Kidney (tissue), 14 donors: ENCODE measurements around the gene RARA. TPM values are rescaled to one million over a fixed set of nuclear protein-coding genes. Genes with fewer than 3 reads are reported as not detected.

Source experiments
- DNase-seq, 5 donors: peaks; one replicate each; pipeline ENCODE4 v3.0.0-alpha.2; 2013 to 2020
- FAIRE-seq: peaks from 2 replicates; lab custom pipeline; 2012; peaks lifted over from hg19 to GRCh38; lab: Jason Lieb, UNC
- H3K27ac ChIP-seq, 2 donors: one replicate each; pipeline ENCODE4 v1.7.0; 2013; ENCODE audit warnings: low read depth in 2 of 2, low read length in 2 of 2, inconsistent platforms in 1 of 2
- H3K27me3 ChIP-seq: one replicate; pipeline ENCODE4 v1.7.1; 2013; ENCODE audit warnings: low read length, inconsistent platforms; ENCODE audit not compliant: control insufficient read depth, insufficient read depth
- H3K36me3 ChIP-seq, 3 donors: one replicate each; pipeline versions ENCODE4 v1.7.0 to v1.7.1; 2013; ENCODE audit warnings: low read length in 3 of 3, control low read depth in 1 of 3, inconsistent platforms in 1 of 3; ENCODE audit not compliant: insufficient read depth in 3 of 3, control insufficient read depth in 2 of 3
- H3K4me1 ChIP-seq, 3 donors: one replicate each; pipeline versions ENCODE4 v1.7.0 to v1.7.1; 2013; ENCODE audit warnings: low read length in 3 of 3, inconsistent platforms in 1 of 3, low read depth in 1 of 3; ENCODE audit not compliant: control insufficient read depth in 2 of 3, insufficient read depth in 2 of 3
- H3K4me3 ChIP-seq, 3 donors: one replicate each; pipeline versions ENCODE4 v1.7.0 to v1.8.1; 2013; ENCODE audit warnings: low read length in 3 of 3, control low read depth in 1 of 3, inconsistent platforms in 1 of 3
- H3K9ac ChIP-seq, 3 donors: one replicate each; pipeline versions ENCODE4 v1.7.0 to v1.7.1; 2013; ENCODE audit warnings: low read length in 3 of 3, control low read depth in 1 of 3, inconsistent platforms in 1 of 3
- H3K9me3 ChIP-seq, 3 donors: one replicate each; pipeline versions ENCODE4 v1.7.0 to v1.7.1; 2013; ENCODE audit warnings: low read length in 3 of 3, control low read depth in 1 of 3, inconsistent platforms in 1 of 3; ENCODE audit not compliant: control insufficient read depth in 2 of 3, insufficient read depth in 1 of 3
- intact Hi-C: fragments of 100-400 bp; cut with DNase I; formaldehyde crosslinking; loops from one replicate; pipeline ENCODE4 v1.11.1; 2022
- polyA plus RNA-seq: library from polyadenylated mRNA; stranded (reverse); fragments of 350-450 nt; fragmentation: Illumina TruSeq; extraction: RNeasy Lipid Tissue Mini Kit (QIAGEN cat#74804); gene quantifications from one replicate; pipeline ENCODE4 v1.2.3, GENCODE V29; 2014; ENCODE audit warnings: low read depth, low replicate concordance; ENCODE audit not compliant: insufficient read depth
- total RNA-seq: library from RNA; stranded (reverse); fragmentation: NEBNext Ultra II Directional; extraction: Animal tissue kit (Norgen Biotek cat#: 25700); gene quantifications from one replicate; pipeline ENCODE4 v1.2.1, GENCODE V29; 2021
- TF ChIP-seq, protein P1 (sequence below): IDR thresholded peaks from 3 replicates; pipeline ENCODE4 v1.5.1; 2012; ENCODE audit warnings: mild to moderate bottlenecking, moderate library complexity, borderline replicate concordance; ENCODE audit not compliant: insufficient read depth; ENCODE audit errors: extremely low read depth
- donor health status: control.
- donor health status: control.
- donor health status: control.
- donor health status: control.
- donor health status: control.
- donor health status: DM: yes; HTN: yes; CAD: no.
- donor health status: Normal renal cell carcinoma (clear cell type).

The RARA gene
- total and polyA plus RNA-seq, 2 donors from 2014 or later, result 22.5 to 45.7 TPM

DNA sequence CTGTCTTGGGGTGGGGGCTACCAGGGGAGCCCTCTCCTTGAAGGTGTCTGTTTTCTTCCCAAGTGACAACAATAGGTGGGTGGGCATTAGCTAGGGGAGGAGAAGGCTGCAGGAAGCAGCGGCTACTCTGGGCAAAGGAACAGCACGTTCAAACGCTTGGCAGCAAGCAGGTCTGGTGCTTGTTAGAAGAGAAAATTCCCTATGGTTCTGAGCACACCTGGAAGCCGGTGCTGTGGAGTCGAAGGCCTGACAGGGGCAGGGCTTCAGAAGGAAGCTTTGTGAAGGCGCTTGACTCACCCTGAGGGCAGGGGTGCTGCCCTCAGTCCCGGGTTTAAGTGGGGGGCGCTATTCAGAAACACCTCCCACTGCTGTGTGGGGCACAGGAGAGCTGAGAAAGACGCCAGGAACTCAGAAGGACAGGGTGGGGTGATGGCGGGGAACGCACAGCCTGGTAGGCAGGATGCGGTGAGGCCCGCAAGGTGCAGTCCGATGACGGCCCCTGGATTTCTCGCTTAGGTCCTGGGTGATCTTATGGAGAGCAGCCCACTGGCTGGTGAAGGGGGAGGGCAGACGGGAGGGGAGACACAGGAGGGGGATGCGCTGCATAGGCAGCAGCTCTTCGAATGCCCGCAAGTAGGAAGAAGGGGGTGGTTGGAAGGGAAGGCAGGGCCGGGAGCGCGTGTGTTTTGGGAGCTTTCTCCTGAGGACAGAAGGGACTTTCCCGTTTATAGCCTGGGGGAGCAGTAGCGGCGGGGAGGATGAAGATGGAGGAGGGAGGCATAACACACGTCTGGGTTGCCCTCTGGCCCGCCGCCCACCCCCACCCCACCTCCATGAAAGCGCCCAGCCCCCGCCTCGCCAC, 52.3 kb downstream of the RARA start:
- Histone ChIP-seq H3K4me1 (peaks cover 0 to 4% (median 3%) of the 10 kb centered on the region in 3 donors), H3K9ac (no peak overlapping the region), H3K27me3 (peaks cover 5% of the 10 kb centered on the region), H3K36me3 (no peaks in the 10 kb centered on the region), H3K4me3 (no peak overlapping the region), H3K9me3 (no peaks in the 10 kb centered on the region), H3K27ac (no peak overlapping the region)
- FAIRE-seq (no peak), DNase-seq (peak in 1 of 5 donors; percentile 55)
- TF ChIP-seq, protein P1, sequence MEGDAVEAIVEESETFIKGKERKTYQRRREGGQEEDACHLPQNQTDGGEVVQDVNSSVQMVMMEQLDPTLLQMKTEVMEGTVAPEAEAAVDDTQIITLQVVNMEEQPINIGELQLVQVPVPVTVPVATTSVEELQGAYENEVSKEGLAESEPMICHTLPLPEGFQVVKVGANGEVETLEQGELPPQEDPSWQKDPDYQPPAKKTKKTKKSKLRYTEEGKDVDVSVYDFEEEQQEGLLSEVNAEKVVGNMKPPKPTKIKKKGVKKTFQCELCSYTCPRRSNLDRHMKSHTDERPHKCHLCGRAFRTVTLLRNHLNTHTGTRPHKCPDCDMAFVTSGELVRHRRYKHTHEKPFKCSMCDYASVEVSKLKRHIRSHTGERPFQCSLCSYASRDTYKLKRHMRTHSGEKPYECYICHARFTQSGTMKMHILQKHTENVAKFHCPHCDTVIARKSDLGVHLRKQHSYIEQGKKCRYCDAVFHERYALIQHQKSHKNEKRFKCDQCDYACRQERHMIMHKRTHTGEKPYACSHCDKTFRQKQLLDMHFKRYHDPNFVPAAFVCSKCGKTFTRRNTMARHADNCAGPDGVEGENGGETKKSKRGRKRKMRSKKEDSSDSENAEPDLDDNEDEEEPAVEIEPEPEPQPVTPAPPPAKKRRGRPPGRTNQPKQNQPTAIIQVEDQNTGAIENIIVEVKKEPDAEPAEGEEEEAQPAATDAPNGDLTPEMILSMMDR, result no peak
- intact Hi-C loops, result loop anchor here (10.0 kb wide), 1 partner anchor 54 kb away; the partner anchor contains the start of gene TOP2A

DNA sequence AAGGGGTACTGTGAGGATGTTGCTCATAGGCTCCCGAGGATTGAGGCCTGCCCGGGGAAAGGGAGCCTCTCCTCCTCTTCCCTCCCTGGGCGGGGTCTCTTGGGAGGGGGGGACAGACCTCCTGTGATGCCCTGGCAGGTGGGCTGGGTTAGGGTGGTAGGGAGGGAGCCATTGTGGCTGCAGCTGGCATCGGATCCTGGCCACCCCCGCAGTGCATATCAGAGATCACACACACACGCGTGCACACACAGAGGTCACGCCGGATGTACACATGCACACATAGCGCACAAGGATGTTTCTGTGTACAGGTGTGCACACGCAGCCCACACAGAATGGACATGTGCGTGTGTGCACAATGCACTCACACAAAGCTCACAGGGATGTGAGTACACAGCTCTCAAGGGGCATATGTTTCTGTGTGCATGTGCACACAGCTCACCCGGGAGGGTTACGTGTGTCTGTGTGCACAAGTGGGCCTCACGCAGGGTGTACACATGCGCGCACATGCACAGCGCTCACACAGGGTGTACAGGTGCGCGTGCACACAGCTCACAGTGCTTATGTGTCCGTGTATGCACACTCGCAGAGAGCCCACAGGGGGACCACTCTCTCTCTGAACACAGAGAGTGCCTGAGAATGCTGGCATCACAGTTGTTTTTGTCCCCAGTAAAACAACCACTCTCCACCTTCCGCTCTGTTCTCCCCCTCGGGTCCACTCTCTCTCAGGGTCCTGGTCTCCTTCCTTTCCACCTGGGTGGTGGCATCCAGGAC, 53.1 kb downstream of the RARA start:
- H3K9me3 ChIP-seq, result no peaks in the 10 kb centered on the region
- peaks cover 5% of the 10 kb centered on the region for H3K27me3 ChIP-seq
- H3K36me3 ChIP-seq, result no peaks in the 10 kb centered on the region
- H3K27ac ChIP-seq, result no peak overlapping the region
- DNase-seq (peak in 2 of 5 donors; percentile 58 to 62), FAIRE-seq (no peak)
- TF ChIP-seq, protein P1, result no peak
- H3K4me3 ChIP-seq, result peak overlapping the region in 1 of 3 donors; percentile 37
- intact Hi-C loops, result loop anchor here (10.0 kb wide), 1 partner anchor 53 kb away; the partner anchor contains the start of gene TOP2A
- peaks cover 0 to 4% (median 3%) of the 10 kb centered on the region in 3 donors for H3K4me1 ChIP-seq
- H3K9ac ChIP-seq, result no peak overlapping the region

DNA sequence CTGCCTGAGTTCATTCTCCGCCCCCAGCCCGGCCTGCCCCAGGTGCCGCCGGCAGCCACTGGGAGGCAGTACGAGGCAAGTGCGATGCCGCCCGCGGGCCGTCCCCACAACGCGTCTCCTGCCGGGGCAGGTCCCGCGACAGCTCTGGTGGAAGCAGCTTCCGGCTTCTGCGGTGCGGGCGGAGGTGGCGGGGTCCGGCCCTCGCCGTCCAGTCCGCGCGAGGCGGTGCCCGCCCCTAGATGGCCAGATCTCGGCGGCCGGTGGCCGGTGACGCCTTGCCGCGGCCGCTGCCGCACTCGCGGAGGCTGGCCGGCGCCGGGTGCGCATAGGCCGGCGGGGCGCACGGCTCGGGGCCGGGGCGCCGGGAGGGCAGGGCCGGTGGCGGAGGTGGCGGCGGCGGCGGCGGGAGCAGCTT, 53.7 kb downstream of the RARA start:
- Histone ChIP-seq H3K4me1 (peaks cover 0 to 4% (median 3%) of the 10 kb centered on the region in 3 donors), H3K27me3 (peaks cover 5% of the 10 kb centered on the region), H3K4me3 (peak overlapping the region in 1 of 3 donors; percentile 37), H3K9me3 (no peaks in the 10 kb centered on the region), H3K36me3 (no peaks in the 10 kb centered on the region), H3K27ac (no peak overlapping the region), H3K9ac (no peak overlapping the region)
- FAIRE-seq (no peak), DNase-seq (peak; percentile 84 to 93 (median 88))
- TF ChIP-seq, protein P1, result peak; percentile 56
- intact Hi-C loops, result loop anchor here (10.0 kb wide), 1 partner anchor 52 kb away; the partner anchor contains the start of gene TOP2A
